ENCODE data around the gene MAP4K4.

Gene MAP4K4

GRCh38 chr2:101781326-101781725, 83.8 kb downstream of the MAP4K4 start:
- Histone ChIP-seq H3K27ac (ENCODE audit: low read depth, low read length) (no peak overlapping the region), H3K9ac (ENCODE audit: low read length) (no peak overlapping the region), H3K27me3 (ENCODE audit: control insufficient read depth, insufficient read depth, low read length) (no peaks in the 10 kb centered on the region), H3K36me3 (ENCODE audit: control insufficient read depth, insufficient read depth, low read length) (no peaks in the 10 kb centered on the region), H3K4me1 (ENCODE audit: control insufficient read depth, insufficient read depth, low read length) (peaks cover 6% of the 10 kb centered on the region), H3K4me3 (ENCODE audit: low read length) (no peak overlapping the region)

- Histone ChIP-seq H3K9ac (ENCODE audit: low read length) (no peak overlapping the region), H3K27ac (ENCODE audit: low read depth, low read length) (no peak overlapping the region), H3K4me1 (ENCODE audit: control insufficient read depth, insufficient read depth, low read length) (peaks cover 6% of the 10 kb centered on the region), H3K27me3 (ENCODE audit: control insufficient read depth, insufficient read depth, low read length) (no peaks in the 10 kb centered on the region), H3K4me3 (ENCODE audit: low read length) (no peak overlapping the region), H3K36me3 (ENCODE audit: control insufficient read depth, insufficient read depth, low read length) (no peaks in the 10 kb centered on the region)
Observed at GRCh38 chr2:101781791-101782426, 84.4 kb downstream of the MAP4K4 start.

- no peak overlapping the region for H3K9ac ChIP-seq (ENCODE audit: low read length)
- no peak overlapping the region for H3K4me3 ChIP-seq (ENCODE audit: low read length)
- peaks cover 6% of the 10 kb centered on the region for H3K4me1 ChIP-seq (ENCODE audit: control insufficient read depth, insufficient read depth, low read length)
- H3K27ac ChIP-seq (ENCODE audit: low read depth, low read length) = no peak overlapping the region
- no peaks in the 10 kb centered on the region for H3K36me3 ChIP-seq (ENCODE audit: control insufficient read depth, insufficient read depth, low read length)
- H3K27me3 ChIP-seq (ENCODE audit: control insufficient read depth, insufficient read depth, low read length) = no peaks in the 10 kb centered on the region
Observed at GRCh38 chr2:101782427-101782792, 84.9 kb downstream of the MAP4K4 start.

GRCh38 chr2:101787097-101787496, 89.6 kb downstream of the MAP4K4 start:
- Histone ChIP-seq H3K4me1 (ENCODE audit: control insufficient read depth, insufficient read depth, low read length) (no peaks in the 10 kb centered on the region), H3K9ac (ENCODE audit: low read length) (no peak overlapping the region), H3K36me3 (ENCODE audit: control insufficient read depth, insufficient read depth, low read length) (no peaks in the 10 kb centered on the region), H3K4me3 (ENCODE audit: low read length) (no peak overlapping the region), H3K27me3 (ENCODE audit: control insufficient read depth, insufficient read depth, low read length) (no peaks in the 10 kb centered on the region), H3K27ac (ENCODE audit: low read depth, low read length) (no peak overlapping the region)

GRCh38 chr2:101788565-101788964, 91.1 kb downstream of the MAP4K4 start:
- H3K9ac ChIP-seq (ENCODE audit: low read length) = no peak overlapping the region
- H3K4me1 ChIP-seq (ENCODE audit: control insufficient read depth, insufficient read depth, low read length) = no peaks in the 10 kb centered on the region
- H3K36me3 ChIP-seq (ENCODE audit: control insufficient read depth, insufficient read depth, low read length) = no peaks in the 10 kb centered on the region
- no peak overlapping the region for H3K27ac ChIP-seq (ENCODE audit: low read depth, low read length)
- no peaks in the 10 kb centered on the region for H3K27me3 ChIP-seq (ENCODE audit: control insufficient read depth, insufficient read depth, low read length)
- no peak overlapping the region for H3K4me3 ChIP-seq (ENCODE audit: low read length)

GRCh38 chr2:101788995-101789970, 91.8 kb downstream of the MAP4K4 start:
- no peak overlapping the region for H3K27ac ChIP-seq (ENCODE audit: low read depth, low read length)
- H3K4me1 ChIP-seq (ENCODE audit: control insufficient read depth, insufficient read depth, low read length) = no peaks in the 10 kb centered on the region
- H3K9ac ChIP-seq (ENCODE audit: low read length) = no peak overlapping the region
- H3K27me3 ChIP-seq (ENCODE audit: control insufficient read depth, insufficient read depth, low read length) = no peaks in the 10 kb centered on the region
- H3K4me3 ChIP-seq (ENCODE audit: low read length) = no peak overlapping the region
- H3K36me3 ChIP-seq (ENCODE audit: control insufficient read depth, insufficient read depth, low read length) = no peaks in the 10 kb centered on the region

GRCh38 chr2:101790416-101790815, 92.9 kb downstream of the MAP4K4 start:
- no peaks in the 10 kb centered on the region for H3K4me1 ChIP-seq (ENCODE audit: control insufficient read depth, insufficient read depth, low read length)
- H3K27ac ChIP-seq (ENCODE audit: low read depth, low read length) = peak overlapping the region; percentile 41
- H3K27me3 ChIP-seq (ENCODE audit: control insufficient read depth, insufficient read depth, low read length) = no peaks in the 10 kb centered on the region
- H3K36me3 ChIP-seq (ENCODE audit: control insufficient read depth, insufficient read depth, low read length) = no peaks in the 10 kb centered on the region
- no peak overlapping the region for H3K4me3 ChIP-seq (ENCODE audit: low read length)
- H3K9ac ChIP-seq (ENCODE audit: low read length) = no peak overlapping the region

- Histone ChIP-seq H3K27me3 (ENCODE audit: control insufficient read depth, insufficient read depth, low read length) (no peaks in the 10 kb centered on the region), H3K4me3 (ENCODE audit: low read length) (no peak overlapping the region), H3K4me1 (ENCODE audit: control insufficient read depth, insufficient read depth, low read length) (no peaks in the 10 kb centered on the region), H3K27ac (ENCODE audit: low read depth, low read length) (peak overlapping the region; percentile 41), H3K36me3 (ENCODE audit: control insufficient read depth, insufficient read depth, low read length) (no peaks in the 10 kb centered on the region), H3K9ac (ENCODE audit: low read length) (no peak overlapping the region)
Observed at GRCh38 chr2:101790857-101791256, 93.3 kb downstream of the MAP4K4 start.

GRCh38 chr2:101792208-101792607, 94.7 kb downstream of the MAP4K4 start:
- Histone ChIP-seq H3K4me1 (ENCODE audit: control insufficient read depth, insufficient read depth, low read length) (no peaks in the 10 kb centered on the region), H3K27me3 (ENCODE audit: control insufficient read depth, insufficient read depth, low read length) (no peaks in the 10 kb centered on the region), H3K4me3 (ENCODE audit: low read length) (no peak overlapping the region), H3K27ac (ENCODE audit: low read depth, low read length) (no peak overlapping the region), H3K36me3 (ENCODE audit: control insufficient read depth, insufficient read depth, low read length) (no peaks in the 10 kb centered on the region), H3K9ac (ENCODE audit: low read length) (no peak overlapping the region)

- H3K36me3 ChIP-seq (ENCODE audit: control insufficient read depth, insufficient read depth, low read length) = no peaks in the 10 kb centered on the region
- H3K27me3 ChIP-seq (ENCODE audit: control insufficient read depth, insufficient read depth, low read length) = no peaks in the 10 kb centered on the region
- H3K9ac ChIP-seq (ENCODE audit: low read length) = no peak overlapping the region
- H3K4me1 ChIP-seq (ENCODE audit: control insufficient read depth, insufficient read depth, low read length) = peaks cover under 1% of the 10 kb centered on the region
- no peak overlapping the region for H3K4me3 ChIP-seq (ENCODE audit: low read length)
- H3K27ac ChIP-seq (ENCODE audit: low read depth, low read length) = no peak overlapping the region
Observed at GRCh38 chr2:101793277-101793969, 95.9 kb downstream of the MAP4K4 start.

GRCh38 chr2:101794141-101794540, 96.6 kb downstream of the MAP4K4 start:
- Histone ChIP-seq H3K9ac (ENCODE audit: low read length) (no peak overlapping the region), H3K36me3 (ENCODE audit: control insufficient read depth, insufficient read depth, low read length) (no peaks in the 10 kb centered on the region), H3K4me3 (ENCODE audit: low read length) (no peak overlapping the region), H3K27ac (ENCODE audit: low read depth, low read length) (no peak overlapping the region), H3K4me1 (ENCODE audit: control insufficient read depth, insufficient read depth, low read length) (peaks cover 3% of the 10 kb centered on the region), H3K27me3 (ENCODE audit: control insufficient read depth, insufficient read depth, low read length) (no peaks in the 10 kb centered on the region)

GRCh38 chr2:101795033-101795432, 97.5 kb downstream of the MAP4K4 start:
- H3K4me1 ChIP-seq (ENCODE audit: control insufficient read depth, insufficient read depth, low read length) = peaks cover 3% of the 10 kb centered on the region
- H3K27me3 ChIP-seq (ENCODE audit: control insufficient read depth, insufficient read depth, low read length) = no peaks in the 10 kb centered on the region
- H3K4me3 ChIP-seq (ENCODE audit: low read length) = no peak overlapping the region
- H3K27ac ChIP-seq (ENCODE audit: low read depth, low read length) = no peak overlapping the region
- H3K36me3 ChIP-seq (ENCODE audit: control insufficient read depth, insufficient read depth, low read length) = no peaks in the 10 kb centered on the region
- H3K9ac ChIP-seq (ENCODE audit: low read length) = no peak overlapping the region
